ENCODE results near the gene MRPS22.
"Not testable (repeated sequence)": the region's sequence is repeated elsewhere in the genome, so short reads cannot be mapped to it uniquely, and the experiment has no call there.

MRPS22 gene

DNA sequence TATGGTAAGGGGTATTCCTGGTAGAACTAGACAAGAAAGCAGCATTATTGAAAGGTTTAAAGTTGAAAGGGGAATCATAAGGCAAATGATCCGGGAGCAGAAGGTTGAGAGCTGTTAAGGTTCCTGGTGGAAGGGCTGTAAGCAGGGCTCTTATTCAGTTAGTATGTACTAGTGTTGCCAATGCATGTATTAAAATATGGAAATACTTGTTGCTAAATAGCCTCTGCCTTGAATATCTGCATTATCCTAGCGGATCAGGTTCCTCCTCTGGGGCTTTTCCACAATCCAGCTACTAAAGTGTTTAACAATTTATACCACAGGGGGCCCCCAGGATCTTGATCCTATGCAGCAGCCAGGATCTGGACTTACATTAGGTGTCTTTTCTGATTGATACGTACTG is 52.9 kb downstream of the MRPS22 start:
- no peak for DNase-seq (ENCODE audit: low spot score)

- not testable (repeated sequence) for DNase-seq (ENCODE audit: low spot score)
Measured at GRCh38 chr3:139401155-139401554, 57.3 kb downstream of the MRPS22 start.

Data from SW480 (cell line).